Nephron (organoid): ENCODE data around the gene YWHAQ.
"Not testable (repeated sequence)": the region's sequence is repeated elsewhere in the genome, so short reads cannot be mapped to it uniquely, and the experiment has no call there.

Experiments
- H3K27ac Mint-ChIP-seq, 3 experiments: 2 replicates each; pipeline ENCODE4 v1.8.0; 2020; ENCODE audit warnings: mixed read lengths in 3 of 3, mild to moderate bottlenecking in 2 of 3, moderate library complexity in 1 of 3
- H3K27me3 Mint-ChIP-seq: 2 replicates; pipeline ENCODE4 v1.8.0; 2021; ENCODE audit warnings: low read depth, mild to moderate bottlenecking, moderate library complexity, mixed read lengths
- H3K36me3 Mint-ChIP-seq: 2 replicates; pipeline ENCODE4 v1.8.0; 2020; ENCODE audit warnings: low read depth, mixed read lengths
- H3K4me1 Mint-ChIP-seq: 2 replicates; pipeline ENCODE4 v1.8.0; 2020; ENCODE audit warnings: mixed read lengths
- H3K4me3 Mint-ChIP-seq, 3 experiments: 2 replicates each; pipeline ENCODE4 v1.8.0; 2020; ENCODE audit warnings: mild to moderate bottlenecking in 3 of 3, mixed read lengths in 3 of 3, moderate library complexity in 2 of 3
- H3K9me3 Mint-ChIP-seq: 2 replicates; pipeline ENCODE4 v1.8.0; 2020; ENCODE audit warnings: mixed read lengths
- CTCF ChIP-seq, 3 experiments: fragments of 200-600 bp; sonication (generic); IDR thresholded peaks; one replicate each; pipeline ENCODE4 v1.5.0; 2021; ENCODE audit warnings: antibody characterized with exemption in 3 of 3; ENCODE audit not compliant: unreplicated experiment in 3 of 3

Gene YWHAQ

GRCh38 chr2:9601397-9601796 is 29.4 kb downstream of the YWHAQ start:
- Mint-ChIP-seq H3K36me3 (peaks cover 94% of the 10 kb centered on the region), H3K27me3 (no peaks in the 10 kb centered on the region), H3K27ac (no peak overlapping the region), H3K9me3 (peaks cover 49% of the 10 kb centered on the region), H3K4me3 (no peak overlapping the region), H3K4me1 (no peaks in the 10 kb centered on the region)
- TF ChIP-seq CTCF (IDR thresholded peaks at IDR 0.05; ENCODE audit: unreplicated experiment in 3 of 3), result no peak

GRCh38 chr2:9599430-9599829 is 31.4 kb downstream of the YWHAQ start:
- peaks cover 46% of the 10 kb centered on the region for H3K9me3 Mint-ChIP-seq
- H3K4me1 Mint-ChIP-seq, result peaks cover 8% of the 10 kb centered on the region
- H3K27me3 Mint-ChIP-seq, result no peaks in the 10 kb centered on the region
- peaks cover 94% of the 10 kb centered on the region for H3K36me3 Mint-ChIP-seq
- H3K4me3 Mint-ChIP-seq, result no peak overlapping the region
- H3K27ac Mint-ChIP-seq, result no peak overlapping the region
- TF ChIP-seq CTCF (IDR thresholded peaks at IDR 0.05; ENCODE audit: unreplicated experiment in 3 of 3), result no peak

- Mint-ChIP-seq H3K27ac (no peak overlapping the region), H3K36me3 (peaks cover 80% of the 10 kb centered on the region), H3K9me3 (peaks cover 36% of the 10 kb centered on the region), H3K4me1 (peaks cover 15% of the 10 kb centered on the region), H3K4me3 (no peak overlapping the region), H3K27me3 (no peaks in the 10 kb centered on the region)
- no peak for TF ChIP-seq CTCF (IDR thresholded peaks at IDR 0.05; ENCODE audit: unreplicated experiment in 3 of 3)
These were observed 34.0 kb downstream of the YWHAQ start for GRCh38 chr2:9596621-9597311.

- no peak overlapping the region for H3K4me3 Mint-ChIP-seq
- TF ChIP-seq CTCF (IDR thresholded peaks at IDR 0.05; ENCODE audit: unreplicated experiment in 3 of 3), result no peak
- no peaks in the 10 kb centered on the region for H3K27me3 Mint-ChIP-seq
- H3K9me3 Mint-ChIP-seq, result peaks cover 36% of the 10 kb centered on the region
- H3K4me1 Mint-ChIP-seq, result peaks cover 15% of the 10 kb centered on the region
- no peak overlapping the region for H3K27ac Mint-ChIP-seq
- peaks cover 80% of the 10 kb centered on the region for H3K36me3 Mint-ChIP-seq
These were observed 35.1 kb downstream of the YWHAQ start for GRCh38 chr2:9595746-9596145.

GRCh38 chr2:9595256-9595655 is 35.5 kb downstream of the YWHAQ start:
- Mint-ChIP-seq H3K9me3 (peaks cover 31% of the 10 kb centered on the region), H3K4me1 (peaks cover 15% of the 10 kb centered on the region), H3K36me3 (peaks cover 79% of the 10 kb centered on the region)
- not testable (repeated sequence) for H3K27me3 Mint-ChIP-seq, H3K27ac Mint-ChIP-seq, H3K4me3 Mint-ChIP-seq

GRCh38 chr2:9594366-9595054 is 36.3 kb downstream of the YWHAQ start:
- Mint-ChIP-seq H3K4me3 (no peak overlapping the region), H3K9me3 (peaks cover 24% of the 10 kb centered on the region), H3K36me3 (peaks cover 78% of the 10 kb centered on the region), H3K27ac (peak overlapping the region in 1 of 3 experiments; percentile 21), H3K4me1 (peaks cover 15% of the 10 kb centered on the region), H3K27me3 (no peaks in the 10 kb centered on the region)
- TF ChIP-seq CTCF (IDR thresholded peaks at IDR 0.05; ENCODE audit: unreplicated experiment in 3 of 3), result no peak
